NCI-H2029 (cell line): ENCODE results near the gene CYP19A1.
"Not testable (repeated sequence)": the region's sequence is repeated elsewhere in the genome, so short reads cannot be mapped to it uniquely, and the experiment has no call there.

ENCODE experiments used
- DNase-seq: peaks from one replicate; lab custom pipeline; 2025; lab: John Stamatoyannopoulos, UW

The CYP19A1 gene

DNA sequence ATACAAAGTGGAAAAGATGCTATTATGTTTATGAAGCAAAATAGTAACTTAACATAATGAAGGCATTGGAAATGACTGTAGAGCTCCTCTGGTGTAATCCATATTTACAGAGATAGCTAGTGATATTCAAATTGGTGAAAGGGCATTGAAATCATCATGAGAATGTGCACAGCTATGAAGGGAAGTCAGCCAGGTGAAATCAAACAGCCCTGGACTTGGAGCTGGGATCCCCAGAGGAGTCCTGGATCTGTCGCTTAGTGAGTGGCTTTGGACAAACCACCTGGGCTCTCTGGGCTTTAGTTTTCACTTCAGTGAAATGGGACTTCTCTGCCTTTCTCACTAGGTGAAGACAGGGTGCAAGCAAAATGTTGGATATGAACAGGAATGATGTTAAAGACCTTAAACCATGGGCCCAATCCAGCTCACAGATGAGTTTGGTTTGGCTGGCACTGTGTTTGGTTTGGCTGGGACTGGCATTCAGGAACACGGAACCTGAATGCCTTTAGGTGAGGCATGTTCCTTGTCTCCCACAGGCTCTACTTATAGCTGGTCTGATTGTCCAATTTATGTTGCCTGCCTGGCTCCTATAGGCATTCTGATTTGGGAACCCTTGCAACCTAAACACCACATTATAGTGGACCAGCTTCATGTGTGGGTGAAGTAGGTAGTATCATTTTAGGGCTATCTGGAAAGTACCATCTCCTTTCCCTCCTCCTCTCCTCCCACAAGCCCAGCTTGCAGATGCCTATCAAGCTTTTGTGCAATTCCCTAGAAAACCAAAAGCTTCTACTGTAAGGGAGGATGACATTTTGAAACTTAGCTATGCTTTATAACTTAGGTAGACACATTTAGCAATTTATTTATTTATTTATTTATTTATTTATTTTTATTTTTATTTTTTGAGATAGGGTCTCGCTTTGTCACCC is 133.1 kb downstream of the CYP19A1 start:
- no peak for DNase-seq

DNA sequence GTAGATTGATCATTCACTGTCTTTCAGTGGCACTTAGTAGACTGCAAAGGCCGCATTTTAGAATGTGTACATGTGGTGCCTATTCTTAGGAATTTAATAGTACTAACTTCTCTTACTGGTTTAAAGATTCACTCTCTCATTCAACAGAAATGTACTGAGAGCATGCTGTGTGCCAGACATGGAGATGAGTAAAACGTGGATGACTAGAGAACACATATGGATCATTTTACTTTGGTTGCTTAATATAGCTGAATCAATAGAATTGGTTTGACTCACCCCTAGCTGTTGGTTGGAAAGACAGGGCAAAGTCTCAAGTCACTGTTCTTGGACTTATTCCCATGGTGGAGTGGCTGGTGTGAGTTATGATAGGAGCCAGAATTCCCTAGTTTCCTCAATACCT is 134.6 kb downstream of the CYP19A1 start:
- DNase-seq = no peak

DNA sequence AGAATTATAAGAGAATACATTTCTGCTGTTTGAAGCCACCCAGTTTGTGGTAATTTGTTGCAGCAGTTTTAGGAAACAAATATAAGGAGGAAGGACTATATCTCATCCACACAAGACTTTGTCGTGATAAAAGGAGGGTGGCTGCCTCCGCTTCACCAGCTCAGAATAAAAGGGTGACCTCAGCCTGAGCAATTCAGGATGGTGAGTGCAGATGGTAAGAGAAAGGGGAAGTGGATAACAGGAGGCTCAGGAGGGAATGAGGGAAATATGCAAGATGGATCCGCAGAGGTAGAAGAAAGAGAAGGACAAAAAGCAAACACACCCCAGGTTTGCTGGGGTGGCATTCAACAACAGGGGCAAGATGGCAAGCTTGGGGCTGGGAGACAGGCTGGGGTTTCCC is 135.6 kb downstream of the CYP19A1 start:
- no peak for DNase-seq

DNA sequence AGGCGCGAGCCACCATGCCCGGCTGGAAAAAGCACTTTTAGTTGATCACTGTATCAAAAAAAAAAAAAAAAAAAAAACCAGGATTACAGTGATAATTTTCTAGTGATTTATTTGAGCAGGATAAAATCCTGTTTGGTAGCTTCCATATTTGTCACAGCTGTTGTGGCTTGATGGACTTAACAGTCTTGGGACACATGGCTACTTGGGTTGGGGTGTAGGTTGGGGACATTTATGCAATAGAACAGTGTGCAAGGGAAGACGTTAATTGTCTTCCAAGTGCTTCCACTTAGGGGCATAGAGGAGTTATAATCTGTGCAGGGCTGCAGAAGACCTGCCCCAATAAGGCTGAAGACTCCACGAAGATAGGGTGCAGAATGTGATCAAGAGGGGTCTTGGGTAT is 136.8 kb downstream of the CYP19A1 start:
- no peak for DNase-seq

DNA sequence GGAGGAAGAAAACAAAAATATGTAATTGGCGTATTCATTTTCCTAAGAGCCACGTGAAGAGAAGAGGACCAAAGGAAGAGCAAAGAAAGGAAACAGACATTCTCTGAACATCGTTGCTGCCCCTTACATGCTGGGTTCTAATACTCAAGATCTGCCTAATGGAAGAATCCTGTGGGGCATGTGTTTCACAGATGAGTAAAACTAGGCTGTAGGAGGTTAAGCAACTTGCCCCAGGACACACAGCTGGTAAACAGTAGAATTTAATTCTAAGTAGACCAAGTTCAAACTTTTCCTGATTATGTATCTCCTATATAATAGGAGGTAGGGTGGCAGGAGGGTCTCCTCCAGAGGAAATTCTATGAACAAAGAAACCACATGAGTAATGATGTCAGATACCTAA is 137.6 kb downstream of the CYP19A1 start:
- DNase-seq = no peak

DNA sequence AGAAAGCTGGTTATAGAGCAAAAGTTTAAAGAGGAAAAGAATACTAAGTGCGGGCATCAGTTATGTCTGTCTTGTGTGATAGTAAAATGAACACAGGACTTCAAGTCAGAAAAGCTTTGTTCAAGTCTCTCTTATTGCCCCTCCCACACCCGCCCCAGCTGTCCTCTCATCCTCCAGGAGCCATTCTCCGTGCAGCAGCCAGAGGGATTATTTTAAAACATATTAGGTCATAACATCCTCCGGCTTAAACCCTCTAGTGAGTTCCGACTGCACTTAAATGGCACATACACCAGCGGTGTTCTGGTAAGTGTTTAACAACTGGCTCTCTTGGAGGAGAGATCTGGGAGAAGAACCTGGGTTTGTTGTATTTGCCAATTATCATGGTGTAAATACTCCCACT is 138.9 kb downstream of the CYP19A1 start:
- DNase-seq = no peak

DNA sequence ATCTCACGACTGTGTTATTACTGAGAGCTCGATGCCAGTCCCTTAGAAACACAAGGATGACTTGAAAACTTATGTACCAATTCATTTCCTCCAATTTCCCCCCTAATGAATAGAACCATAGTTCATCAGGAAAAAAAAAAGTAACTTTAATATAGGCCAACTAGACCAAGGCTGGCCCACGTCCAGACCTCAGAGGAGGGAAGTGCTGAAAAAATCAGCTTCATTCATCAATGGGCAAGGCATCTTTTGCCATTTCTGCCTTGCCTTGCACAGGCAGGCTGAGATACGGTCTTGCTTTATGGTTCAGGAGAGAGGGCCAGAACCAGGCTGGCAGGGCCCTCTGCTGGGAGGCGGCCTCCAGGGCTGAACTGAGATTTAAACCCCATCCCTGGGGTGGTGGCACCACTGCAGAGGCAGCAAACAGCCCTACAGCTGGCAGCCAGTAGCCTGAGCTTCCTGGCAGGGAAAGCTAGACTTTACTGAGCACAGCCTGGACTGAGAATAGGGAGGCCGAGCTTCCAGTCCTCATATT is 139.6 kb downstream of the CYP19A1 start:
- DNase-seq = no peak

DNA sequence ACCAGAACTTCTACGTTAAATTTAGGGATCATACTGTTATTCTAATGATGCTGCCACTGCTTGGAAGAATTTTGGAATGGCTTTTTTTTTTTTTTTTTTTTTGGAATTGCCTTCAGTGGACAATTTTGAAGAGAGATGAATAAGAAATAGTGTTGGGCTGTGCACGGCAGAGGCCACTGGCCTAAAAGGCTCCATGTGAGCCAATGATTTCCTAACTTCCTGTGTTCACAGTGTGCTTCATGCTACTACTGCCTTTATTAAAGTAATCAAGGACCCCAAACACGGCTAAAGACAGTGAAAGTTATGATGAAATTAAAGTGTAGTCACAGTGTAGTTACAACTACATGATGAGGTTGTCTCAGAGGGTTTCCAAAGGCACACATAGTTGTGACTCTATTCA is 142.9 kb downstream of the CYP19A1 start:
- DNase-seq = no peak

DNA sequence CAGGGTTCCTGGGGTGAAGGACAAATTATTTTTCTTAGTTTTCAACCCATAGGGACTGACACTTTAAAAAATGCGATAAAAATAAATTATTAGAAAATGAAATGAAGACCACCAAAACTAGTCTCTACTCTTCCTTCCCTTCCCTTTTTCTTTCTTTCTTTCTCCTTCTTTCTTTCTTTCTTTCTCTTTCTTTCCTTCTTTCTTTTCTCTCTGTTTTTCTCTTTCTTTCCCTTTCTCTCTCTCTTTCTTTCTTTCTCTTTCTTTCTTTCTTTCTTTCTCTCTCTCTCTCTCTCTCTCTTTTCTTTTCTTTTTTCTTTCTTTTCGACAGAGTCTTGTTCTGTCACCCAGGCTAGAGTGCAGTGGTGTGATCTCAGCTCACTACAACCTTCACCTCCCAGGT is 144.4 kb downstream of the CYP19A1 start:
- no peak for DNase-seq

DNA sequence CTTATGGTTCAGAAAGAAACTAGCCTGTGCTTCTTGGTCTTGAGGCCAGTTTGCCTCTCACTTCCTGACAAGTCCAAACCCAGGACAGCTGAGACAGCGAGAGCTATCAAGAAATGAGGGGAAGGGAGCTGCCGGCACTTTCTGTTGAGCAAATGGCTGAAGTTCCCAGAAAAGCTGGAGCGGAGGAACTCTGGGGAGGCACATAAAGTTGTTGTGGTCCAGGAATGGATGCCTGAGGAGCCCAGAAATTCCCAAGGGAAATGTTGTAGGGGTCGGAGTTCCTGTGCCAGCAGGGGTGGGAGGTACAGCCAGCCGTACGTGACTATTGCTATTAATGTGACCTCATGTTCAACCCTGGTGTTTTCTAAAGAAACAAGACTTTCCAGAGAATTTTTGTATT is 144.9 kb downstream of the CYP19A1 start:
- no peak for DNase-seq

DNA sequence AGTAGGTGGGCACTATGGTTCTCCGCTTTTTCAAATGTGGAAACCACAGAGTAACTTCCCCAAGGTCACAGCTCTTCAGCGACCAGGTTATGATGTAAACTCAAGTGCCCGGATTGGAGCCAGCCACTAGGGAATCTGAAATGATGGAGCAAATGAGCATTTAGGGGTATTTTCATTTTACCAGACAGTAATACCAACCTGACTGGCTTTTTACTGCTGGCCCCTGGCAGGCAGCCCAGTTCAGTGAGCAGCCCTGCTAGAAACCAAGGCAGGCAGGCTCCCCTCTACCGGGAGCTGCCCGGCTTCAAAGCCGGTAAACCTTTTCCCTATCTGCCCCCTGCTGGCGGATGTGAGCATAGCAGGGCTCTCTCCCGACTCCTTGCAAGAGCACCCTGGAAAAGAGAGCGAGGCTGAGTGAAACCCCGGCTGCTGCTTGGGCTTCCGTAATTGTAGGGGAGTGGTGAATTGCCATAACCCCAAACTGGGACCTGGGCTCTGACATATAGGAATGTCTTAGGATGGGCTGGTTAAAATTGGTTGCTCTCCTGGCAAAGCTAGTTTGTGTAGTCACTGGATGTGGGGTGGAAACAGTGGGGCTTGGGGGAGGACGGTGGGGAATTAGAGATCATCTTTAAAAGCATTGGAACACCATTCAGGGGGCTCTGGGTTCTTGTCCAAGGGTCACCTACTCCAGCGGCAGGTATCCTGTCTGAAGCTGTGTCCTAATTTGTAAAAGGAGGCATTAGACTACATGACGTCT is 145.7 kb downstream of the CYP19A1 start:
- DNase-seq = peak; percentile 42

DNA sequence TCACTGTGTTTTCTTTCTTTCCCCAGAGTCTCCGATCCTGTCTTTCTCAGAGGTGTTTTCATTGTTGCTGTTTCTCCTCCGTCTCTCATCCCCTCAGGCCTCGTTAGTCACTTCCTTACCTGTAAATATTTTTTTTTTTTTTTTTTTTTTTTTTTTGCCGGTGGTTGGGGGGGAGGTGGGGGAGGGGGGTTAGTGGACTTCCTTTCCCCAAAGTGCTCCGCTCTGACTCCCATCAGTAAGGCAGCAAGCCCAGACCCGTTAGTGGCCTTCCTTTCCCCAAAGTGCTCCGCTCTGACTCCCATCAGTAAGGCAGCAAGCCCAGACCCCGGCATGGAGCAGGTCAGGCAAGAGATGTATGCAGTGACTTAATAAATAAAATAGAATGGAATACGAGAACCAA is 146.6 kb downstream of the CYP19A1 start:
- no peak for DNase-seq

DNA sequence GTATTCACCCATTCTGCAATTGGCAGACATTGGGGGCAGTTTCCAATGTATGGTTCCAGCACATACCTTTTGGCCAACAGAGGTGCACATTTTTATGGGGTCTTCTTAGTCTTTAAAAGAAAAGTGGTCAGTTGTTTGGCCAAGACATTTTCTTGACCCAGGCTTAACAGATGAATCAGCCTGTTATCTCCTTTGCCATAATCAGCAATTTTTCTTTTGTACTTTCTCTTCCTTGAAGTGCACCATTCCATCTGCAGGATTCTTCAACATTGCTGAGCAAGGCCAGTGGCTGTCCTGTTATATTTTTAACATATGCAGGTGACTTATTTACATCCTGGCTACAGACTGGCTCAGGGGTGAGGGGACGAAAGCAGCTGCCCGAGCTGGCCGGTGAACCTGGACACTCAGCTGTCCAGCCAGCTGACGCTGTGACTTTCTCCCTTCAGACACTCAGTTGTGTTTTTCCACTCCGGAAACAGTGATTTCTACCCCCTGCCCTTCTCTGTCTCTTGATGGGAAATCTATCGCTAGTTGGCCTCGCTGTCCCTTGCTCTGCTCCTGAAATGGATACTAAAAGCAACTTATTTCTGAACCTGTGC is 147.2 kb downstream of the CYP19A1 start:
- DNase-seq = no peak

DNA sequence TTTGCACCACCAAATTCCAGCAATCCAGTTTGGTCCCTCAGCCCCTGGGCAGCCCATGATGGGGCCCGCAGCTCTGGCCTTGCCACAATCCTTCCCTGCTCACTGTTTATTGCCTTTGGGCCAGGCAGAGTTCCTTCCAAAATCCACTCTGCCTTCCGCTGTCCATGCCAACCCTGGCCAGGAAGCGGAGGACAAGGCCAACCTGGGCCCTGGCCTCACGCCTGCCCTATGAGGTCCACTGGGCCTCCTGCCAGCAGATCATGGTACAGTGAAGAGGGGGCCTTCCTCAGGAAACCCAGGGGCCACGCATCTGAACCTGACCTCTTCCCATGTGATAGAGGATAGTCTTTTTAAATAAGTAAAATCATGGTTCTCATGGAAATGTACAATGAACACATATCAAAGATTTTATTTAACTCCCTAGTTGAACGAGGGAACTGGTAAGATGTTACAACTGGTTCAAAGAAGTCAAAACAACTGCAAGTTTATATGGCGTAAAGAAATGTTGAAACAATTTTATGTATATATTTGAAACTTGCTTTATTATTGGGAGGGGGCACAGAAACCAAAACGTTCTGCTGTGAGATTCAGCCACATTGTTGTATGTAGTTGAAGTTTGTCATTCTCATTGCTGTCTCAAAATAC is 147.8 kb downstream of the CYP19A1 start:
- DNase-seq = no peak

DNA sequence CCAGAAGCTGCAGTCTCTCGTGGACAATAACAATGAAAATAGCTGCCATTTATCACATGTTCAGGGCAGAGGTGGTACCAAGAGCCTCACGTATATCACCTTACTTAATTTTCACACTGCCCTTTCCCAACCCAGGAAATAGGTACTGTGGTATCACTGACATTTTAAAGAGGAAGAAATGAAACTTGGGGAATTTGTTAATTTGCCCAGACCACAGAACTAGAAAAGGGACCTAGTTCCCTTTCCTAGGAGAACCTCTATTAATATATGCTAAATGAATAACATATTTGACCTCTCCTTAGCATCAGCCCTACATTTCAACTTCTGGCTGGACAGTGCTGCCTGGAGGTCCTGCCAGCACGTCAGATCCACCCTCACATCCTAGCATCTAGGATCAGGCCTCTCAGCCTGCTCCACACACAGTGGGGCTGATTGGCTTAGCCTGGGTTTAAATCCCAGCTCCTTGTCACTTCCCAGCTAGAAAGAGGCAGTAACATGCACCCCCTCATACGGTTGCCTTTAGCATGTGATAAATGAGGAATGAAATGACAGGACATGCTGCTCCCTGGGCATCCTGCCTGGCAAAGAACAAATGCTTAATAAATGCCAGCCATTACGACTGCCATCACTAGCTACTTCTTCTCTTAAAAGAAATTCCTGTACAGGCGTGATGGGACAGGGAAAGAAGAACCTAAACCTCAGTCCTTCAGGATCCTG is 148.6 kb downstream of the CYP19A1 start:
- DNase-seq = no peak

DNA sequence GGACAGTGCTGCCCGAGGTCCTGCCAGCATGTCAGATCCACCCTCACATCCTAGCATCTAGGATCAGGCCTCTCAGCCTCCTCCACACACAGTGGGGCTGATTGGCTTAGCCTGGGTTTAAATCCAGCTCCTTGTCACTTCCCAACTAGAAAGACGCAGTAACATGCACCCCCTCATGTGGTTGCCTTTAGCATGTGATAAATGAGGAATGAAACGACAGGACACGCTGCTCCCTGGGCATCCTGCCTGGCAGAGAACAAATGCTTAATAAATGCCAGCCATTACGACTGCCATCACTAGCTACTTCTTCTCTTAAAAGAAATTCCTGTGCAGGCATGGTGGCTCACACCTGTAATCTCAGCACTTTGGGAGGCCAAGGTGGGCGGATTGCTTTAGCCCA is 149.6 kb downstream of the CYP19A1 start:
- DNase-seq = not testable (repeated sequence)

DNA sequence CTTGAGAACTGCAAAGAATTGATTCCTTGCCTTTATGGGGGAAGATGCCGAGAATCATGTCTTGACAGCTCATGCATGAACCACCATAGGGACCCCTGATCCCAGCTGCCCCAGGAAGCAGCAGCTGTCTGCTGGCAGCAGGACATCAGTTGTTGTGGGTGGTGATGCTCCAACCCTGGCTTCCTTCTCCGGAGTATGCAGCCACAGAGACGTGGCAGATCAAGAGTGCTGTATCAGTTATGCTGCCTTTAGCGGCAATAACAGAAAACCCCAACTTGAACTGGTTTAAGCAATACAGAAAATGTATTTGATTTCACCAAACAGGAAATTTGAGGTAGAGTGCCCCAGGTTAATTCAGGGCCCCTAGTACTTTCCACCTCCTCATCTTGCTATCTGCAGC is 151.5 kb downstream of the CYP19A1 start:
- DNase-seq = no peak

DNA sequence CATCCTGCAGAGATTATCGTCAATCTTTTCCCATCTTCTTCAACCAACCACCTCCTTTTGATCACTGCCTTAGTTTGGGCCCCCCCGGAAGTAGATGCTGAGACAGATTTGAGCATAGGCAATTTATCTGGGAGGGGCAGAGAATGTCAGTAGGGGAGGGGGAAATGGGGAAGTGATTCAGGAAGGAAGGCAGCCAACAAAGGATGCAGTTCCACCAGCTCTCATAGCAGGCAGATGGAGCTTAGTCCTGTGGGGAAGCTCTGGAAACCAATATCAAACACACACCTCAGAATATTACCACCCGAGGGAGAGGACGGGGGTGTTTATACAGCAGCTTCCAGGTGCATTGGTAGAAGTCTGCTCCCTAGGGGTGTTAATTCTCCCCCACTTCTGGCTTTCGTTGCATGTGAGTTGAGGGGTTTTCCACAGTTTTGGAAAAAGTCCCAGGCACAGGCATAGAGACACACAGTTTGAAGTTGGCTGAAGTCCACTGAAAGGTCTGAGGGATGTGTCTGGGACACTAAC is 152.2 kb downstream of the CYP19A1 start:
- DNase-seq = no peak

DNA sequence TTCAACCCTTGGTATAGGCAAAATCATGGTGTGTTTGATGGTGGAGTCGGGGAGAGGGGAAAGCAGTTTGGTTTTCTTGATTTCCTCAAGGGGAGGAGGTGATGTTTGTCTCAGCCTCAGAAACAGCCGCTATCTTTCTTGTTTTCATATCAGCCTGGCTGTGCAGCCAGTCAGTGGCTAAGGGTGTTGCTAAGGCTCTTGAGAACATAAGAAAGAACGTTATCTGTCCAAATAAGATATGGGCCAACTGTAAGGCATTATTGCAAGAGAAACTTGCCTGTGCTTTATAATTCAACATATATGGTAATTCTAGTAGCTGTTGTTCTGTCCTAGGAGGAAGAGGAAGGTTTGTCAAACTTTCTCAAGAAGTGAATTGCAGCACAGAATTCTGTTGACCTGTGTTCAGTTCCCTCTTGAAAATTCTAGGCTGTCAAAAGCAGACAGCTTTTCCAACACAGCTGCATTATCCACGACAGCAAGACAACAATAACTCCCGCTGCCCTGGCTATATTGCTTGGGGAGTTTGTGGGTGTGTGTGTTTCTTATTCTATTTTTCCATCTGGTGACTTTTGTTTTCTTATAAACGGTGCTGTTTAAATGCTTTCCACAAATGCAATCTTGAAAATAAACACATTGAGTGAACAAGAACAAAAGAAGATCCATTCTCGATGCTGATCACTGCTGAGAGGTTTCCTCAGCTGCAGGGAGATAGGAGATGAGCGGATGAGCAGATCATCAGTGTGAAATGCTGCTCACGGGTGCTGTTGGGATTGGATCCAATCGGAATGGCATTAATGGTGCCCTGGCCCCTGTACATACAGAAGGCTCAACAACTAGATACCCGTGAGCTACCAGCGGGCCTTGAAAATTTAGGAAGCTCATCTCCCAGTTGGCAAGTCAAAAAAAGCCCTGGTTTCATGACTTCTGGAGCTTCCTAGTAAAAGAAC is 152.9 kb downstream of the CYP19A1 start:
- no peak for DNase-seq

DNA sequence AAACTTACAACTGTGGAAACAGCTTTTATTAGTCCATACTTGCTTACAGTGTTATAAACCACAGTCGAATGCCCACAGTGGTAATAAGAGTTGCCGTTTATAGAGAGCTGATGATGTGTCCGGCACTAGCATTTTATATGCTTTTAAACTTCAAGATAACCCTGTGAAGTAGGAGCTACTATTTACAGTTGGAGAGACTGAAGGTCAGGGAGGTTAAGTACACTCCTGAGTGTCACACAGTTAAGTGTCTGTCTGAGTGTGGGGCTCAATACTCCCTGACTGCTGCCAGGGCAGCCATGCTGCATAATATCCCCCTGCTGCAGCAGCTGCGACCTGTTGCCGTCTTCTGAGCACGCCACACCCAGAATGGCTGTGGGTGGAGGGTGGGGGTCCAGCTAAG is 153.8 kb downstream of the CYP19A1 start:
- DNase-seq = no peak
